Amygdala (tissue), 56 donors: ENCODE data around the gene LILRA5.
"Not testable (repeated sequence)": the region's sequence is repeated elsewhere in the genome, so short reads cannot be mapped to it uniquely, and the experiment has no call there.

Experiments
- DNase-seq, 56 donors: peaks; one replicate each; lab custom pipeline; 2025; lab: John Stamatoyannopoulos, UW

LILRA5 gene

GRCh38 chr19:54312436-54313377, at the start of gene LILRA5:
Gene LILRA5 (minus strand): TSS chr19:54313166. CDS start chr19:54313019, 147 bp downstream.
- DNase-seq = peak in 2 of 56 donors; percentile 2 to 27

DNA sequence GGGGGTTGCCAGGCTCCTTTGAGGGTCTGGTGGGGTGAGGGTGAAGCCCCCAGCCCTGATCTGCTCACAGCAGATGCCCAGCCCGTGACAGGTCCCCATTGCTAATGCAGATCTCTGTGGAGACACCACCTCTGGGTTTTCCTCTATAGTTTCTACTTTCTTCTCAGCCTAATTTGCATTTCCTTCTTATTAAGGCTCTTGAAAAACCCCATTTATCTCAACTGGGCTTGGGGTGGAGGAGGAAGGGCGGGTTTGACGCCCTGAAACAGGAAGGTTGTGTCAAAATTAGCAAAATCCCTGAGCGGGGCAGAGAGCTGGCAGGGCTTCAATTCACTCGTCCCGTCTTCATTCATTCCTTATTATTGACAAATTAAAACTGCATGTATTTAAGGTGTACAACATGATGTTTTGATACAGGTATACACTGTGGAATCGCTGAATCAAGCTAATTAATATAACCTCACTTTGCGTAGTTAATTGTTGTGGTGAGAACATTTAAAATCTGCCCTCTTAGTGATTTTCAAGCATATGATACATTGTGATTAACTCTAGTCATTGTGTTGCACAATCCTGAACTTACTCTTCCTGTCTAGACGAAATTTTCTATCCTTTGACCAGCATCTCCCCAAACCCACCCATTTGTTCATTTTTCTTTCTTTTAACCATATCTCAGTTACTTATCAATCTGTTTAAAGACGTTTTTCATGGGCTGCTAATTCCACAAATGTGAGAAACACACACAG, 48.9 kb upstream of the LILRA5 start:
- DNase-seq = not testable (repeated sequence)

DNA sequence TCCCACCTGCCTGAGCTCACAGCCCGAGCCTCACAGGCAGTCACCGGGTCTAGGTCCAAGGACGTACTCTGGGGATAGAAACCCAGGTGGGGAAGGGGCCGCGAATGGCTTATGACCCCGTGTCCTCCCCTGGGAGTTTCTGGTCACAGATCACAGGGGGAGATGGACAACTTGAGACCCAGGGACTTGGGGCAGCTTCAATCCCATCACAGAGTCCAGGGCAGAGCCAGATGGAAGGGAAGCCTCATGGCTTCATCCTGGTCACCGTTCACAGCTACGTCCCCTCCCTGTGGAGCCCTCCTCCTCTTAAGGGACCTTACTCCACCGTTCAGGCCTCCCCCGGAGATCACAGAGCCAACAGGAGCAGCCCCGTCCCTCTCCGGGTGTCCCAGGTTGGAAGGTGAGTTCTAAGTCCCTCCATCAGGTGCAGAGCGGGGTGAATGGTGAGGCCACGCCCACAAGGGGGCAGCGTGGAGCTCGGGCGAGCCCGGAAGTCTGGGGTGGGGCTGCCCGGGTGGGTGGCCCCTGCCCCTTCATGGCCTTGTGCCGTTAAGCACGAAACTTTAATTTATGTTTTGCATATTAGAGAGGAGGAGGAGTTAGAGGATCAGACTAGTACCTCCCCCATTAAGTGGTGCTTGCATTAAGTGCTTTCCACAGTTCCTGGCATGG, 46.3 kb upstream of the LILRA5 start:
- DNase-seq = not testable (repeated sequence)

DNA sequence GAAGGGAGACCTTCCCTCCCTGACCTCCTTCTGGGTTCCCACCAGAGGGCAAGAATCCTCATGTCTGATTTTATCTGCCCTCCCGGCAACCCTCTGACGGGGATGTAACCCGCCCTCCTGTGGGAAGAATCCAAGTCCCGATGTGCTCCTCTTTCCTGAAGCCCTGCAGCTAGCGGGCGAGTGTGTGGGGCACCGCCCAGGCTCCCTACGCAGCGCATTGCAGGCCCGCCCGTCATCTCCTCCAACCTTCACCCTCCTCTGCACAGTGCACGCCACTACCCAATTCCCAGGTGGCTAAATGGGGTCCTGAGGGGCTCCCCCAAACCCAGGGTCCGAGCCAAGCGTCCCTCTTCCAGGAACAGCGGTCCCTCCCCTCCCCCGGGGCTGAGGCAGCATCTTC, 44.4 kb upstream of the LILRA5 start:
- no peak for DNase-seq

DNA sequence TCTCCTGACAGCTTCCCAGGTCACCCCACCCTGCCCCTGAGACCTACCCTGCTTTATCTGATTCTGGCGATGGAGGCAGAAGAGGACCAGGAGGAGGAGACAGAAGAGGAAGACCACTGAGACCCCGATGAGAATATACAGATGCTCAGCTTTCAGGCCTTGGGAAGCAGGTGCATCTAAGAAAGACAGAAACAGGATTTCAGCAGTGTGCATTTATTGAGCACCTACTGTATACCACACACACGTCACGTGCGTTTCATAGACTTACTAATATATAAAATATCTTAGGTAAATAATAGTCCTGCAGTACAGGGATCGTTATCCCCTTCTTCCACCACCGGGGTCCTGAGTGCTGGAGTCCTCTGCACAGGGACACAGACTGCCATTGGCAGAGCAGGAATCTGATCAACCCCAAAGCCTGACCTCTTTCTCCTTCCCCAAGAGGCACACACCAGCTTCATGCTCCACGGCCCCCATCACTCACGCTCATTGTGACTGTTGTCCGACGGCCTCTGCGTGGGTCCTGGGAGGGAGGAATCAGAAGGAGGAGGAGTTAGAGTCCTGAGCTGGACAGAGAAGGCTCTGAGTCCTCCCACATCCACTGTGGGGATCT, 43.6 kb upstream of the LILRA5 start:
- no peak for DNase-seq

GRCh38 chr19:54355675-54356074, 42.7 kb upstream of the LILRA5 start:
- DNase-seq = no peak

- DNase-seq = no peak
These were observed 41.8 kb upstream of the LILRA5 start for GRCh38 chr19:54354761-54355160.

DNA sequence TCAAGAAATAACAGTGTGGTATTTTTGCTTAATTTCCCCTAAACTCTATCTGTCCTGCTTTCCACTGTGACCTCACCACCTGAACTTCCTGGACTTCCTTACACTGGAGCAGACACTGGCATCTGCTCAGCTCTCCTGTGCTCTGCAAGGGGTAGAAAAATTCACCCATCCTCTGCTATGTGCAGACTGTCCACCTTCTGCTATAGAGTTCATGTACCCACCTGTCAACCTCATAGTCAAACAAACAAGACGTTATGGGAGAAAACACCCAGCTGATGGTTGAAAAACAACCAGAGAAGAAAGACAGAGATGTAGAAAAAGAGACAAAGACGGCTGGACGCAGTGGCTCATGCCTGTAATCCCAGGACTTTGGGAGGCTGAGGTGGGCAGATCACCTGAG, 39.6 kb upstream of the LILRA5 start:
- no peak for DNase-seq

GRCh38 chr19:54352041-54352440, 39.1 kb upstream of the LILRA5 start:
- no peak for DNase-seq

- DNase-seq = no peak
These were observed 38.5 kb upstream of the LILRA5 start for GRCh38 chr19:54351474-54351873.

- peak in 3 of 56 donors; percentile 10 to 29 (median 12) for DNase-seq
These were observed 33.0 kb upstream of the LILRA5 start for GRCh38 chr19:54345938-54346386.

GRCh38 chr19:54343868-54344267, 30.9 kb upstream of the LILRA5 start:
- no peak for DNase-seq

DNA sequence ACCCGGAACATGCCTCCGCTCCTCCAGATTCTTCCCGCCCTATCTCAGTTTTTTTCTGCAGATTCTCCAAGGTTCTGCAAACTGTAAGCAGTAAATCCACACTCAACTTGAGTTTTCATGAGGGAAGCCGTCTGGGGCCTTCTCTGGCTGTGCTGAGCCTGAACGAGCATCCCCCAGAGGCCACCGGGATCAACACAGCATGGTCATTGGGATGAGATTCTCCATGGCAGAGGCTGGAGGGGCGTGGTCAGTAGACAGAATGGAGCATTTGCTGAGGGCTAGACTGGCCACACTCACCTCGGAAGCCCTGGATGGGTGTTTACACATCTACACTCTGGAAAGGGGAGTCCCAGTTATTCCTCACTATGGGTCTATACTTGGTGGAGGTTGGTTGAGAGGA, 28.3 kb upstream of the LILRA5 start:
- DNase-seq = no peak

- peak in 7 of 56 donors; percentile 7 to 50 (median 16) for DNase-seq
These were observed 26.8 kb upstream of the LILRA5 start for GRCh38 chr19:54339646-54340358.

DNA sequence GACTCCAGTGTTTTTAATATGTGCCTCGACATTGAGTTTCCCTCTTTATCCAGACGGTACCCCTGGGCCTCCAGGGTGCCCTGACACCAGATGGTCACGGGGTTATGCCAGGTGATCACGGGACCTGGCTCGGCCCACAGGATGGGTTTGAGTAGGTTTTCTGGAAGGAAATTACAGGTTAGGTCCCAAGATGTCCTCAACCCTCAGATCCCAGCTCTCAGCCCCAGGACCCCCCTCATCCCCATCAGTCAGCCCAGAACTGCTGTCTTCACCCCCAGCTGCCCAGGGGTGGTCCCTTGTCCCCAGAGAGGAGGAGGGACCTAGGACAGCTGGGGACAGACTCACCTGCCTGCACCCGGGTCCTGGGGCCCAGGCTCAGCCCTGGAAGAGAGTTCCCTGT, 25.6 kb upstream of the LILRA5 start:
- no peak for DNase-seq

DNA sequence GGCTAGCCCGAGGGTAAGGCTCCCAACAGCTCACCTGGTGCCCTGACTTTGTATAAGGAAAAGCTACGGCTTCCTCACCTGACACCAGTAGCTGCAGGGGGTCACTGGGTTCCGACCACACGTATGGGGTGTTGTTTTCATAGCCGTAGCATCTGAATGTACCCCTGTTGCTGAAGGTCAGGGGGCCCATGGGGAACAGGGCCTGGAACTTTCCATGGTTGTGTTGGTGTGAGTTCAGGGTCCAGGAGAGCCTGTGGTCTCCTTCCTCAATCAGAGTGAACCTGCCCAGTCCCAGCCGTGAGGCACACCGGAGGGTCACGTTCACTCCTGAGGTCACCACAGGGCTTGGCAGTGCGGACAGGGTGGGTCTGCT, 24.9 kb upstream of the LILRA5 start:
- DNase-seq = no peak

DNA sequence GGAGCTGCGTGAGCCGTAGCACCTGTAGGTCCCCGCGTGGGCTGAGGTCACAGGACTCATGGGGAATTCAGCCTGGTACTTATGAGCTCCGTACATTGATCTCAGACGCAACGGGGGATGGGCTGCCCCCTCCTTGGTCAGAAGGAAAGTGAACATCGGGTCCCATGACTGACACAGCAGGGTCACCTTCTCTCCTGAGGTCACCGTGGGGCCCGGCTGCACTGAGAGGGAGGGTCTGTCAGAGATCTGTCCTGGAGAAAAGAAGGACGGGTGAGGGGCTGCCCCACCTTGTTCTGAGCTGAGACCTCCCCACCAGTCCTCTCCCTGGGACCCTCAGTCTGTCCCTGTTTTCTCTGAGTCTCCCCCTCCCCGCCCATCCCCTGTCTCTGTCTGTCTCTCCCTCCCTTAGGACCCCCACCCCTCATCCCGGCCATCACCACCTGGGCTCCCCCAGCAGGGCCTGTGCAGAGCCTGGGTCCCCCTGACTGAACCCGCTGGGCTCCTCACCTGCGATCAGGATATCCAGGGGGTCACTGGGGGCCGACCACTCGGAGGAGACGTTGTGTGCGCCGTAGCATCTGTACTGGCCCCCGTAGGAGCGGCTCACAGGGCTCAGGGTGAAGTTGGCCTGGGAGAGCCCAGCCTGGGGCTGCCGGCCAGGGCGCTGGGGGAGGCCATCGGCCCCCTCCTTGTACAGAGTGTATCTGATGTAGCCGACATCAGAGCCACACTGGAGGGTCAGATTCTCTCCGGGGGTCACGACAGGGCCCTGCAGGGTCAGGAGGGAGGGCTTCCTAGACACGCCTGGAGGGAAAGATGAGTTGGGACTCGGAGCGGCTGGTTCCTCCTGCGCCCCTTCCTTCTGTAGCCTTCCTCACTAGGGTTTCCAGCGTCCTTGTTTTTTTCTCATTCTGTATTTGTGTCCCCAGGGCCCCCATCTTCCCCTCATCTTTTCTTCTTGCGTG, 24.2 kb upstream of the LILRA5 start:
- no peak for DNase-seq
